ENCODE results near the gene MEI1. TPM values are rescaled to one million over a fixed set of nuclear protein-coding genes. Genes with fewer than 3 reads are reported as not detected.

MEI1 gene
- total RNA-seq, 1 experiment from 2014 or later, result 0.20 TPM

GRCh38 chr22:41826430-41827383, 127.4 kb downstream of the MEI1 start:
- Histone ChIP-seq H4K8ac (replicated peaks; ENCODE audit: insufficient read length, low read depth, low read length) (no peak overlapping the region), H3K4me2 (ENCODE audit: insufficient read depth, insufficient read length, low read length) (no peak overlapping the region), H4K5ac (ENCODE audit: insufficient read length, low read depth, low read length) (no peak overlapping the region), H3K27ac (ENCODE audit: insufficient read length, low read depth, low read length) (no peak overlapping the region), H2BK12ac (ENCODE audit: insufficient read length, low read depth, low read length) (no peak overlapping the region), H2BK120ac (ENCODE audit: low read depth, low read length, poor library complexity, severe bottlenecking) (no peak overlapping the region), H2AFZ (ENCODE audit: low read length) (no peak overlapping the region), H3K23me2 (ENCODE audit: insufficient read length, low read depth, low read length, poor library complexity, severe bottlenecking) (no peaks in the 10 kb centered on the region), H3K18ac (ENCODE audit: insufficient read length, low read depth, low read length) (no peak overlapping the region), H3K56ac (ENCODE audit: insufficient read length, low read depth, low read length) (no peak overlapping the region), H3K9me3 (ENCODE audit: control insufficient read depth, low read depth, low read length) (no peaks in the 10 kb centered on the region), H3K4me1 (ENCODE audit: insufficient read depth, low read length) (peaks cover 5% of the 10 kb centered on the region; the same call in 1 of the 2 replicates), H4K20me1 (ENCODE audit: control insufficient read depth, insufficient read depth, insufficient read length) (no peaks in the 10 kb centered on the region), H3K4ac (ENCODE audit: low read depth, low read length) (no peak overlapping the region), H3K79me1 (ENCODE audit: insufficient read depth, low read depth, low read length, poor library complexity, severe bottlenecking) (no peaks in the 10 kb centered on the region), H2BK5ac (ENCODE audit: insufficient read length, low read length) (no peak overlapping the region), H3K14ac (ENCODE audit: insufficient read depth, low read length) (no peak overlapping the region; the same call in 1 of the 2 replicates), H4K91ac (ENCODE audit: insufficient read length, low read depth, low read length) (no peak overlapping the region), H3K23ac (ENCODE audit: insufficient read length, low read depth, low read length) (no peak overlapping the region), H3K79me2 (ENCODE audit: insufficient read depth, low read length) (no peaks in the 10 kb centered on the region), H3K27me3 (ENCODE audit: insufficient read depth, low read length) (no peaks in the 10 kb centered on the region), H2BK20ac (ENCODE audit: low read depth, low read length, poor library complexity, severe bottlenecking) (no peak overlapping the region), H3K9ac (ENCODE audit: extremely low read depth, insufficient read length, low read length) (no peak overlapping the region), H2BK15ac (ENCODE audit: low read depth, low read length) (no peak overlapping the region), H3T11ph (ENCODE audit: low read length) (no peak overlapping the region), H2AK5ac (ENCODE audit: insufficient read length, low read length) (no peak overlapping the region)
- no peaks in the 10 kb centered on the region for H3K9me3 Mint-ChIP-seq
- H3K27ac Mint-ChIP-seq, result peak overlapping the region in 1 of 3 experiments; percentile 7; a peak in 2 of 7 replicates
- no peak overlapping the region for H3K4me3 Mint-ChIP-seq
- peaks cover 8 to 21% (median 15%) of the 10 kb centered on the region in 3 experiments for H3K36me3 Mint-ChIP-seq (ENCODE audit: insufficient read depth in 1 of 3, low read depth in 3 of 3)
- no peaks in the 10 kb centered on the region; the same call in 1 of the 2 replicates for H3K27me3 Mint-ChIP-seq (ENCODE audit: low read depth)
- no peak for TF ChIP-seq CTCF (conservative IDR thresholded peaks at IDR 0.05)
- no CpG with 5 or more reads among the region's 11 CpGs for WGBS (ENCODE audit: extremely low coverage, insufficient read length, low lambda C conversion rate)
- peaks cover 34 to 40% of the 10 kb centered on the region in 2 experiments for H3K4me1 Mint-ChIP-seq
- no peak for DNase-seq

Measured in H9 (cell line).